Astrocyte (in vitro differentiated cells and primary cell): Measurements from ENCODE around the gene WDR5. TPM values are rescaled to one million over a fixed set of nuclear protein-coding genes. Genes with fewer than 3 reads are reported as not detected.

Experiments
- DNase-seq: peaks from one replicate; pipeline ENCODE4 v3.0.0-alpha.2; 2010; ENCODE audit warnings: low read depth
- FAIRE-seq: peaks from 2 replicates; lab custom pipeline; 2011; peaks lifted over from hg19 to GRCh38; lab: Jason Lieb, UNC
- H2AFZ ChIP-seq: 2 replicates; pipeline ENCODE4 v1.6.0; 2012; ENCODE audit warnings: low read depth, low read length, inconsistent platforms
- H3K27ac ChIP-seq: 2 replicates; pipeline ENCODE4 v1.5.1; 2011; ENCODE audit warnings: low read depth, low read length, inconsistent platforms
- H3K27me3 ChIP-seq: 2 replicates; pipeline ENCODE4 v1.6.0; 2011; ENCODE audit warnings: low read length, inconsistent platforms; ENCODE audit not compliant: insufficient read depth
- H3K36me3 ChIP-seq: 2 replicates; pipeline ENCODE4 v1.5.1; 2011; ENCODE audit warnings: low read length, inconsistent platforms; ENCODE audit not compliant: insufficient read depth
- H3K4me1 ChIP-seq: 2 replicates; pipeline ENCODE4 v1.5.1; 2011; ENCODE audit warnings: low read length, inconsistent platforms; ENCODE audit not compliant: insufficient read depth
- H3K4me2 ChIP-seq: 2 replicates; pipeline ENCODE4 v1.6.0; 2012; ENCODE audit warnings: low read length, inconsistent platforms
- H3K4me3 ChIP-seq: 2 replicates; pipeline ENCODE4 v1.5.1; 2011; ENCODE audit warnings: low read depth, mild to moderate bottlenecking, low read length, inconsistent platforms; ENCODE audit not compliant: insufficient read depth
- H3K79me2 ChIP-seq: 2 replicates; pipeline ENCODE4 v1.6.0; 2012; ENCODE audit warnings: mild to moderate bottlenecking, low read length, inconsistent platforms; ENCODE audit not compliant: insufficient read depth
- H3K9ac ChIP-seq: 2 replicates; pipeline ENCODE4 v1.6.0; 2012; ENCODE audit warnings: mild to moderate bottlenecking, low read length, inconsistent platforms
- H3K9me3 ChIP-seq: 2 replicates; pipeline ENCODE4 v1.5.1; 2012; ENCODE audit warnings: low read depth, mild to moderate bottlenecking, low read length, inconsistent platforms; ENCODE audit not compliant: insufficient read depth
- H4K20me1 ChIP-seq: 2 replicates; pipeline ENCODE4 v1.6.0; 2012; ENCODE audit warnings: low read length, inconsistent platforms; ENCODE audit not compliant: insufficient read depth
- H3K27ac Mint-ChIP-seq: one replicate; pipeline ENCODE4 v1.8.0; 2021; ENCODE audit warnings: mild to moderate bottlenecking, mixed read lengths; ENCODE audit not compliant: unreplicated experiment
- H3K27me3 Mint-ChIP-seq: one replicate; pipeline ENCODE4 v1.8.0; 2021; ENCODE audit warnings: low read depth, mixed read lengths; ENCODE audit not compliant: unreplicated experiment
- H3K36me3 Mint-ChIP-seq: one replicate; pipeline ENCODE4 v1.8.0; 2021; ENCODE audit warnings: low read depth, mixed read lengths; ENCODE audit not compliant: unreplicated experiment
- H3K4me1 Mint-ChIP-seq: one replicate; pipeline ENCODE4 v1.8.0; 2021; ENCODE audit warnings: low read depth, mixed read lengths; ENCODE audit not compliant: unreplicated experiment
- H3K4me3 Mint-ChIP-seq: one replicate; pipeline ENCODE4 v1.8.0; 2021; ENCODE audit warnings: mild to moderate bottlenecking, moderate library complexity, mixed read lengths; ENCODE audit not compliant: unreplicated experiment
- H3K9me3 Mint-ChIP-seq: one replicate; pipeline ENCODE4 v1.8.0; 2021; ENCODE audit warnings: mild to moderate bottlenecking, mixed read lengths; ENCODE audit not compliant: unreplicated experiment
- CTCF ChIP-seq: IDR thresholded peaks from 2 replicates; pipeline ENCODE4 v1.5.1; 2011; ENCODE audit warnings: low read depth, mild to moderate bottlenecking, inconsistent platforms, low read length, moderate library complexity; ENCODE audit not compliant: insufficient read depth
- EZH2 ChIP-seq: IDR thresholded peaks from 2 replicates; pipeline ENCODE4 v1.6.1; 2012; ENCODE audit warnings: mild to moderate bottlenecking, low read length, inconsistent platforms; ENCODE audit not compliant: insufficient read depth
- total RNA-seq: library from RNA; stranded (reverse); gene quantifications from 2 replicates; pipeline ENCODE4 v1.2.1, GENCODE V29; 2021

The WDR5 gene
- total RNA-seq, 1 donor from 2014 or later, result 28.1 TPM

DNA sequence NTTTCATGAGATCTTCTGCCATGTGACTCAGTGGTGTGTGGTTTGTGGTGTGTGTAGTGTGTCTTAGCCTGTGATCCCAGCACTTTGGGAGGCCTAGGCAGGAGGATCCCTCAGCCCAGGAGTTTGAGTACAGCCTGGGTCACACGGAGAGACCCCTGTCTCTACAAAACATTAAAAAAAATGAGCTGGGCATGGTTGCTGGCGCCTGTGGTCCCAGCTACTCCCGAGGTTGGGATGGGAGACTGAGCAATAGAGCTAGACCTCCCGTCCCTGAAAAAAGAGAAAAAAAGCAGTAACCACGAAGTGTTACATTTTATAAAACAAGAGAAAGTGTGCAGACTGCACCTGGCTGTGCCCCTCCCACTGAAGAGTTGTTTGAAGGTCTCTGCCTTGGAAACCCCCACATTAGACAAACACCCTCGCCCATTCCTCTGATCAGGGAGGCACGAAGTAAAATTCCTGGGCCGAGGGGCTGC, 49.7 kb downstream of the WDR5 start:
- Mint-ChIP-seq H3K4me1 (peaks cover 6% of the 10 kb centered on the region), H3K36me3 (no peaks in the 10 kb centered on the region), H3K27me3 (peaks cover 30% of the 10 kb centered on the region), H3K4me3 (no peak overlapping the region), H3K9me3 (no peaks in the 10 kb centered on the region), H3K27ac (no peak overlapping the region)
- no peaks in the 10 kb centered on the region for H3K79me2 ChIP-seq
- DNase-seq (no peak), FAIRE-seq (no peak)
- no peak overlapping the region for H3K4me3 ChIP-seq
- H2AFZ ChIP-seq, result no peak overlapping the region
- no peak for TF ChIP-seq CTCF
- TF ChIP-seq EZH2, result no peak
- no peaks in the 10 kb centered on the region for H3K9me3 ChIP-seq
- H3K4me1 ChIP-seq, result peaks cover 15% of the 10 kb centered on the region
- no peaks in the 10 kb centered on the region for H3K36me3 ChIP-seq
- peaks cover 10% of the 10 kb centered on the region for H3K27me3 ChIP-seq
- no peaks in the 10 kb centered on the region for H4K20me1 ChIP-seq
- H3K9ac ChIP-seq, result no peak overlapping the region
- H3K4me2 ChIP-seq, result no peak overlapping the region
- H3K27ac ChIP-seq, result no peak overlapping the region

- no peak overlapping the region for H3K27ac ChIP-seq
- Mint-ChIP-seq H3K27ac (no peak overlapping the region), H3K9me3 (no peaks in the 10 kb centered on the region), H3K4me3 (no peak overlapping the region), H3K4me1 (peaks cover 6% of the 10 kb centered on the region), H3K27me3 (peaks cover 25% of the 10 kb centered on the region), H3K36me3 (no peaks in the 10 kb centered on the region)
- no peak overlapping the region for H3K4me3 ChIP-seq
- peaks cover 15% of the 10 kb centered on the region for H3K4me1 ChIP-seq
- H3K27me3 ChIP-seq, result peaks cover 10% of the 10 kb centered on the region
- no peaks in the 10 kb centered on the region for H3K36me3 ChIP-seq
- TF ChIP-seq CTCF (no peak), EZH2 (no peak)
- no peak overlapping the region for H3K9ac ChIP-seq
- FAIRE-seq (no peak), DNase-seq (no peak)
- no peak overlapping the region for H3K4me2 ChIP-seq
- no peaks in the 10 kb centered on the region for H3K9me3 ChIP-seq
- H4K20me1 ChIP-seq, result no peaks in the 10 kb centered on the region
- H3K79me2 ChIP-seq, result no peaks in the 10 kb centered on the region
- H2AFZ ChIP-seq, result no peak overlapping the region
Measured at GRCh38 chr9:134186471-134187109, 50.7 kb downstream of the WDR5 start.

DNA sequence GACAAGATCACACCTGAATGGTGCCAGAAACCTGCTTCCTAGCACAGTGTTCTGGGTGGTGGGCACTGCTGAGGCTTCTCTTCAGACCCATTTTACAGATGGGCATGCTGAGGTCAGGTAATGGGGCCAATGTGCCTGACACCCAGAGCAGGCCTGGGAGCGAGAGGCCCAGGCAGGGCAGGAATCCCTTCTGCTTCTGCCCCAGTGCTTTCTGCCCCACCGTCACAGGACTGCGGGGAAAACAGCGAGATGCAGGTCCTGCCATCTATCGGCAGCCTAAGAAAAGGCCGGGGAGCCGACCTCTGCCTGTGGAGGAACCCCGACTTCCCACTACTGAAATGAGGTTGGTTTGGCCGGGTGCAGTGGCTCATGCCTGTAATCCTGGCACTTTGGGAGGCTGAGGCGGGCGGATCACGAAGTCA, 51.2 kb downstream of the WDR5 start:
- Histone ChIP-seq H3K9me3 (no peaks in the 10 kb centered on the region), H3K4me1 (peaks cover 15% of the 10 kb centered on the region), H3K36me3 (no peaks in the 10 kb centered on the region), H3K27ac (no peak overlapping the region), H4K20me1 (no peaks in the 10 kb centered on the region), H3K4me3 (no peak overlapping the region), H3K27me3 (peaks cover 16% of the 10 kb centered on the region), H3K9ac (no peak overlapping the region), H3K79me2 (no peaks in the 10 kb centered on the region), H2AFZ (no peak overlapping the region), H3K4me2 (no peak overlapping the region)
- FAIRE-seq, result no peak
- H3K4me3 Mint-ChIP-seq, result no peak overlapping the region
- no peaks in the 10 kb centered on the region for H3K36me3 Mint-ChIP-seq
- H3K27ac Mint-ChIP-seq, result no peak overlapping the region
- DNase-seq, result no peak
- peaks cover 29% of the 10 kb centered on the region for H3K27me3 Mint-ChIP-seq
- H3K4me1 Mint-ChIP-seq, result peaks cover 6% of the 10 kb centered on the region
- H3K9me3 Mint-ChIP-seq, result peaks cover 2% of the 10 kb centered on the region
- TF ChIP-seq CTCF, result no peak
- TF ChIP-seq EZH2, result no peak
